Smooth muscle cell of the brain vasculature (primary cell): ENCODE results near the gene C2CD5.

ENCODE experiments used
- DNase-seq: peaks from one replicate; pipeline ENCODE4 v3.0.0-alpha.2; 2012; ENCODE audit warnings: low read depth, low spot score

Gene C2CD5

GRCh38 chr12:22414742-22415141 lies 129.6 kb downstream of the C2CD5 start:
- no peak for DNase-seq

- no peak for DNase-seq
Observed at GRCh38 chr12:22413592-22413991, 130.8 kb downstream of the C2CD5 start.

- no peak for DNase-seq
Observed at GRCh38 chr12:22412581-22412980, 131.8 kb downstream of the C2CD5 start.

GRCh38 chr12:22410486-22410885 lies 133.9 kb downstream of the C2CD5 start:
- no peak for DNase-seq

- DNase-seq, result no peak
Observed at GRCh38 chr12:22409377-22410164, 134.8 kb downstream of the C2CD5 start.

- no peak for DNase-seq
Observed at GRCh38 chr12:22408610-22409376, 135.5 kb downstream of the C2CD5 start.

GRCh38 chr12:22407397-22407796 lies 136.9 kb downstream of the C2CD5 start:
- DNase-seq, result no peak

GRCh38 chr12:22406627-22407026 lies 137.7 kb downstream of the C2CD5 start:
- DNase-seq, result no peak

GRCh38 chr12:22399464-22400180 lies 144.7 kb downstream of the C2CD5 start:
- no peak for DNase-seq
